Activated CD8-positive, alpha-beta T cell treated with anti-CD3 and anti-CD28 coated beads for 36 hours (primary cell): ENCODE measurements around the gene AGBL1. TPM values are rescaled to one million over a fixed set of nuclear protein-coding genes. Genes with fewer than 3 reads are reported as not detected.

Experiments used
- ATAC-seq: fragments of 200-7000 bp; cut with Tn5 transposase; one replicate; pipeline ENCODE4 v1.10.0; 2021; ENCODE audit warnings: mild to moderate bottlenecking, moderate library complexity
- CTCF ChIA-PET: fragments of 350-600 bp; sonication (Branson Sonifier 250); formaldehyde crosslinking; loops from one replicate; lab custom pipeline; 2021; ENCODE audit warnings: antibody characterized with exemption; lab: Charles Lee
- POLR2A ChIA-PET: fragments of 350-600 bp; sonication (Branson Sonifier 250); formaldehyde crosslinking; loops from one replicate; lab custom pipeline; 2021; ENCODE audit warnings: antibody characterized with exemption; lab: Charles Lee
- DNase-seq: peaks from one replicate; pipeline ENCODE4 v3.0.0-alpha.2; 2020
- H3K27ac Mint-ChIP-seq: one replicate; pipeline ENCODE4 v1.8.0; 2021; ENCODE audit warnings: mild to moderate bottlenecking, mixed read lengths
- H3K27me3 Mint-ChIP-seq: one replicate; pipeline ENCODE4 v1.8.0; 2021; ENCODE audit warnings: mixed read lengths
- H3K36me3 Mint-ChIP-seq: one replicate; pipeline ENCODE4 v1.8.0; 2021; ENCODE audit warnings: low read depth, mixed read lengths
- H3K4me1 Mint-ChIP-seq: one replicate; pipeline ENCODE4 v1.8.0; 2021; ENCODE audit warnings: low read depth, mixed read lengths
- H3K4me3 Mint-ChIP-seq: one replicate; pipeline ENCODE4 v1.8.0; 2021; ENCODE audit warnings: mild to moderate bottlenecking, moderate library complexity, mixed read lengths
- H3K9me3 Mint-ChIP-seq: one replicate; pipeline ENCODE4 v1.8.0; 2021; ENCODE audit warnings: mixed read lengths
- CTCF ChIP-seq: fragments of 200-600 bp; IDR thresholded peaks from one replicate; pipeline ENCODE4 v1.8.0; 2022; ENCODE audit warnings: antibody characterized with exemption, mild to moderate bottlenecking
- intact Hi-C: fragments of 100-400 bp; cut with micrococcal nuclease; formaldehyde crosslinking; loops from one replicate; pipeline ENCODE4 v1.10.0; 2022
- total RNA-seq, 2 experiments: library from RNA; stranded (reverse); gene quantifications; one replicate each; pipeline ENCODE4 v1.2.3, GENCODE V29; 2021

The AGBL1 gene
- total RNA-seq, 2 experiments from 2014 or later, result not detected

GRCh38 chr15:86125775-86126174 lies 46.1 kb downstream of the AGBL1 start:
- Mint-ChIP-seq H3K4me3 (no peak overlapping the region), H3K27me3 (no peaks in the 10 kb centered on the region), H3K4me1 (no peaks in the 10 kb centered on the region), H3K36me3 (no peaks in the 10 kb centered on the region), H3K27ac (no peak overlapping the region), H3K9me3 (no peaks in the 10 kb centered on the region)
- DNase-seq (no peak), ATAC-seq (no peak)
- POLR2A ChIA-PET, result no interaction called here
- CTCF ChIA-PET, result no interaction called here
- TF ChIP-seq CTCF, result no peak
- intact Hi-C loops, result no loop called here

GRCh38 chr15:86127547-86127946 lies 47.9 kb downstream of the AGBL1 start:
- H3K36me3 Mint-ChIP-seq, result no peaks in the 10 kb centered on the region
- TF ChIP-seq CTCF, result no peak
- no peak overlapping the region for H3K27ac Mint-ChIP-seq
- H3K4me3 Mint-ChIP-seq, result no peak overlapping the region
- CTCF ChIA-PET, result no interaction called here
- ATAC-seq (no peak), DNase-seq (no peak)
- intact Hi-C loops, result no loop called here
- POLR2A ChIA-PET, result no interaction called here
- H3K9me3 Mint-ChIP-seq, result no peaks in the 10 kb centered on the region
- no peaks in the 10 kb centered on the region for H3K4me1 Mint-ChIP-seq
- H3K27me3 Mint-ChIP-seq, result no peaks in the 10 kb centered on the region

GRCh38 chr15:86135041-86135440 lies 55.4 kb downstream of the AGBL1 start:
- H3K4me3 Mint-ChIP-seq, result no peak overlapping the region
- no peaks in the 10 kb centered on the region for H3K4me1 Mint-ChIP-seq
- POLR2A ChIA-PET, result no interaction called here
- CTCF ChIA-PET, result no interaction called here
- intact Hi-C loops, result no loop called here
- peaks cover 3% of the 10 kb centered on the region for H3K27me3 Mint-ChIP-seq
- DNase-seq, result no peak
- no peak for TF ChIP-seq CTCF
- H3K36me3 Mint-ChIP-seq, result no peaks in the 10 kb centered on the region
- H3K27ac Mint-ChIP-seq, result no peak overlapping the region
- no peak for ATAC-seq
- H3K9me3 Mint-ChIP-seq, result no peaks in the 10 kb centered on the region

GRCh38 chr15:86136861-86137260 lies 57.2 kb downstream of the AGBL1 start:
- Mint-ChIP-seq H3K4me1 (no peaks in the 10 kb centered on the region), H3K4me3 (no peak overlapping the region), H3K27me3 (peaks cover 4% of the 10 kb centered on the region), H3K9me3 (no peaks in the 10 kb centered on the region), H3K27ac (no peak overlapping the region), H3K36me3 (no peaks in the 10 kb centered on the region)
- no peak for TF ChIP-seq CTCF
- ChIA-PET CTCF (no interaction called here), POLR2A (no interaction called here)
- ATAC-seq, result no peak
- intact Hi-C loops, result no loop called here
- DNase-seq, result no peak

GRCh38 chr15:86138798-86139197 lies 59.1 kb downstream of the AGBL1 start:
- intact Hi-C loops, result no loop called here
- CTCF ChIA-PET, result no interaction called here
- H3K4me3 Mint-ChIP-seq, result no peak overlapping the region
- peaks cover 3% of the 10 kb centered on the region for H3K27me3 Mint-ChIP-seq
- no peak for TF ChIP-seq CTCF
- ATAC-seq, result no peak
- no peak overlapping the region for H3K27ac Mint-ChIP-seq
- no peaks in the 10 kb centered on the region for H3K36me3 Mint-ChIP-seq
- H3K9me3 Mint-ChIP-seq, result no peaks in the 10 kb centered on the region
- DNase-seq, result no peak
- POLR2A ChIA-PET, result no interaction called here
- no peaks in the 10 kb centered on the region for H3K4me1 Mint-ChIP-seq
